Measurements from ENCODE around the gene PIGL. TPM values are rescaled to one million over a fixed set of nuclear protein-coding genes. Genes with fewer than 3 reads are reported as not detected.
"Not testable (repeated sequence)": the region's sequence is repeated elsewhere in the genome, so short reads cannot be mapped to it uniquely, and the experiment has no call there.

Gene PIGL
- total RNA-seq: 9.2 and 10.1 TPM in 2 replicates

DNA sequence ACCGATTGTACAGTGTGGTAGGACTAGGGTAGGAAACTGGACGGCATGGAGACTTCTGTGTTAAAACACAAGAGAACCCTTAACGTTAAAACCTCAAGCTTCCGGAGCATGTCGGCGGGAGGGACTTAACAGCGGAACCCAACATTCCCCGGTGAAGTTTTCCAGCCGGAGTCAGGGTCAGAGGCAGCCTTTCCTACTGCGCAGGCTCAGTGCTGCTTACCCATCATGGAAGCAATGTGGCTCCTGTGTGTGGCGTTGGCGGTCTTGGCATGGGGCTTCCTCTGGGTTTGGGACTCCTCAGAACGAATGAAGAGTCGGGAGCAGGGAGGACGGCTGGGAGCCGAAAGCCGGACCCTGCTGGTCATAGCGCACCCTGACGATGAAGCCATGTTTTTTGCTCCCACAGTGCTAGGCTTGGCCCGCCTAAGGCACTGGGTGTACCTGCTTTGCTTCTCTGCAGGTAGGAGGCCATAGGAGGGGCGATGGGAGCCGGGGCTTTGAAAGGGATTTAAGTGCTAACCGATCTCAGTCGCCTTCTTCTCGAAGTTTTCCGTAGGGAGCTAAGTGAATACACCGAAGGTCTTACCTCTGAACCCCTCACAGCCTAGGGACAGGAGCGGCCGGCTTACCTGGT, at the start of gene PIGL:
TSS of gene PIGL (plus strand) at position 209 of the 634 bp plus-strand sequence. CDS start at position 226, 17 bp downstream.
- peak; percentile 98 for DNase-seq

DNA sequence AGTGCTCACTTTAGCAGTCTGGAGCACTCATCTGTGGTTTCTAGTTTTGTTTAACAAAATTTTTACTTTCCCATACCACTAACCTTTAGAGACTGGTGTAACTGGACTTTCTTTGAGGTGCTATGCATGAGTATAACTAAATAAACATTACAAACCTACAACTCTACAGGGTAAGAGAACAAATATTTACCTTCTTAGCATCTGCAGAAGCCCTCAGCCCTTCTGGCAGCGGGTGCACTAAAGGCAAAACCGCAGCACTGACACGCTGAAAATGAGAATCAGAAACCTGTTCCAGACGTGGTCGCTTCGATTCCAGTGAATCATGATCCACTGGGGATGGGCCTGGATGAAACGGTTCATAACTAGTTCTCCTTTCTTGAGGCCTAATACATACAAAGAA, 45.4 kb upstream of the PIGL start:
- DNase-seq: no peak

DNA sequence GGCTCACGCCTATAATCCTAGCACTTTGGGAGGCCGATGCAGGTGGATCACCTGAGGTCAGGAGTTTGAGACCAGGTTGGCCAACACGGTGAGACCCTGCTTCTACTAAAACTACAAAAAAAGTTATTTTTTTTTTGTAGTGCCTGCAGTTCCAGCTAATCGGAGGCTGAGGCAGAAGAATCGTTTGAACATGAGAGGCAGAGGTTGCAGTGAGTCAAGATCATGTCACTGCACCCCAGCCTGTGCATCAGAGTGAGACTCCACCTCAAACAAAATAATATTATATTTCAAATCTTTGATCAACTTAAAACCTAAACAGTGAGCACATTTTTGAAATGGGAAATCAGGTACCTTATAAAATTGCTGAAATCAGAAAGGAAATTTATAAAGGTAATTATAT, 38.2 kb upstream of the PIGL start:
- DNase-seq: no peak

DNA sequence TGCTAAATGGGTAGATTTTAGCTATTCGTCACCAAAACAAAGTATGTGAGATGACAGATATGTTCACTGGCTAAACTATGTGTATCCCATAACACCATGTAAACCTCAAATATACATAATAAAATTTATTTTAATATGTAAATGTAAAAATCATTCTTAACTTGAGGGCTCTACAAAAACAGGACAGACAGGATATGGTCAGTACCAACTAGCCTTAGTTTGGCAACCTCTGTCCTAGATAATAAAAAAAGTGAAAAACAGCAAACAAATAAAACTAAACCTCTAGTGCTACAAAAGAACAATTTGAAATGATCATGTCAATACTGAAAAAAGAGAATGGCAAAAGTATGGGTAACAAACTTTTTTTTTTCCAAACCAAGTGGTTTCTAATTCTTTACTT, 35.4 kb upstream of the PIGL start:
- DNase-seq: no peak

DNA sequence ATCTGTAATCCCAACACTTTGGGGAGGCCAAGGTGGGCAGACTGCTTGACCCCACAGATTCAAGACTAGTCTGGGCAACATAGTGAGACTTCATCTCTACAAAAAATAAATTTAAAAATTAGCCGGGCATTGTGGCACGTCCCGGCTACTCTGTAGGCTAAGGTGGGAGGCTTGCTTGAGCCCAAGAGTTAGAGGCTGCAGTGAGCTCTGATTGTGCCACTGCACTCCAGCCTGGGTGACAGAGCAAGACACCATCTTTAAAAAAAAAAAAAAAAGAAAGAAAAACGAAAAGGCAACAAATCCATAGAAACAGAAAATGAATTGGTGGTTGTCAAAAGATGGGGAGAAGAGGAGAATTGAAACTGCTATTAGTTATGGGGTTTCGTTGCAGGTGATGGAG, 29.4 kb upstream of the PIGL start:
- no peak for DNase-seq

DNA sequence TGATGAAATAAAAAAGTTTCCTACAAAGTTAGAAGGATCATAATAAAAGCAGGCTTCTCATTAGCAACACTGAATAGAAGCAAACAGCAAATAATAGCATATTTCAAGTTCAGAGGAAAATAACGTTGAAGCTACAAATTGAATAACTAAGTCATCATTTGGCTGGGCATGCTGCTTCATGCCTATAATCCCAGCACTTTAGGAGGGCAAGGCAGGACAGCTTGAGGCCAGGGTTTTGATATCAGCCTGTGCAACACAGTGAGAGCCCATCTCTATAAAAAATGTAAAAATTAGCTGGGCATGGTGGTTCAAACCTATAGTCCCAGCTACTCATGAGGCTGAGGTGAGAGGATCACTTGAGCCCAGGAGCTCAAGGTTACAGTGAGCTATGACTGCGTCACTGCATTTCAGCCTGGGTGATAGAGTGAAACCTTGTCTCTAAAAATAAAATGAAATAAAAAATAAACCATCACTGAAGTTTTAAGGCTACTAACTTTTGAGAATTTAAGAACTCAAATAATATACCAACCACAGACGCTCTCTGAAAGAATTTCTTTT, 27.1 kb upstream of the PIGL start:
- no peak for DNase-seq

DNA sequence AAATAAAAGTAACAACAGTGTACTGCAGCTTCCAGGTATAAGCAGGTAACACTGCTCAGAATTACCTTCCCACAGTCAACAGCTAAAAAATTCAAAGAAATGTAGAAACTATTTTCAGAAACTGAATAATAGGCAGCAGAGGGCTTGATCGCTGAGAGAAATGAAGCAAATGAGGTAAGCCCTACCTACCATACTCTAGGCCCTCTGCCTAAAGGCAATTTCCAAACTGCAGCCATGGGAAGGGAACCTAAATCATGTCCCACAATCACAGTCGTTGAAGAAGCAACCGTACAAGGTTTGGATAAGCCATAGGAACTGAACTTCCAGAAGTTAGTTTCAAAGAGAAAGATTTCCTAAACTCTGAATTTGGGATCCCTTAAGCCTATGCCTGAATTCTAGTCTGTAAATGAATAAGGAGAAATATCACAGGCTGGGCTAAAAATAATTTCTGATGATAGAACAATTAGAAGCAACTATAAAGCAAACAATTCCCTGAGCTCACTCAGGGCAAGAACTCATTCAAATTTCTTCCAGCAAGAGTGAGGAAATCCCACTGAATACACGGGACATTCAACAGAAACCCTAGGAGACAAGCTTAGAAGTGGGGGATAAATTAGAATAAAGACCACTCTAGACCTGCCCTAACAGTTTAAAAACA, 26.2 kb upstream of the PIGL start:
- DNase-seq: peak; percentile 28

DNA sequence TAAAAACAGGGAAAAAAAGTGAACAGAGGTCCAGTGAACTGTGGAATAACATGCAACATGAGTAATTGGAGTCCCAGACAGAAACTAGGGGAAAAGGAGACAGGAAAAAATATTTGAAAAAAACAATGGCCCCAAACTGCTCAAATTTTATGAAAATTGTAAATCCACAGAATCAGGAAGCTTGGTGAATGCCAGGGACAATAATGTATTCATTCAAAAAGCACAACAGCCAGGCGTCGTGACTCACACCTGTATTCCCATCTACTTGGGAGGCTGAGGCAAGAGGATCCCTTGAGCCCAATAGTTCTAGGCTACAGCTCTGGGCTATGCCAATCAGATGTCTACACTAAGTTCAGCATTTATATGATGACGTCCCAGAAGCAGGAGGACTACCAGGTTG, 25.4 kb upstream of the PIGL start:
- DNase-seq: peak; percentile 88

DNA sequence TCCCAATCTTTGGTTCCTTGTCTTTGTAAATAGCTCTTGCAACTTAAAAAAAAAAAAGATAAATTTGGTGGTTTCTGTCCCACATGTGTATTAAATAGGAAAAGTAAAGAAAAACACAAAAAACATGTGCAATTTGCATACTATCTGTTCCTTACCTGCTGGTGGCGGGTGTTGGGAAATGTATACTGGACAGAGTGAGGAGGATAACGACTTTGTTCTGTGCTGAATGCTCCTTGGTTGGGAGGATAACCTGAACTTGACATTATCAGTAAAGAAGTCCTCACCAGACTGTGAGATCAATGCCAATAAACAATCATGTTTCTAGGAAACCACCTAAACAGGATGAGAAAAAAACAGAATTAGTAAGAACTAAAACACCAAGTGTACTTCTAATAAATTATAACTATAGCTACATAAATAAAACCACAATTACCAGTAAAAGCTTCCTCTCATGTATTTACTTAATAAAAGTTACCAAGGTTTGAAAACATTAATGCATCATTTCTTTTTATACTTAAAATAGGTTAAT, 22.6 kb upstream of the PIGL start:
- not testable (repeated sequence) for DNase-seq

DNA sequence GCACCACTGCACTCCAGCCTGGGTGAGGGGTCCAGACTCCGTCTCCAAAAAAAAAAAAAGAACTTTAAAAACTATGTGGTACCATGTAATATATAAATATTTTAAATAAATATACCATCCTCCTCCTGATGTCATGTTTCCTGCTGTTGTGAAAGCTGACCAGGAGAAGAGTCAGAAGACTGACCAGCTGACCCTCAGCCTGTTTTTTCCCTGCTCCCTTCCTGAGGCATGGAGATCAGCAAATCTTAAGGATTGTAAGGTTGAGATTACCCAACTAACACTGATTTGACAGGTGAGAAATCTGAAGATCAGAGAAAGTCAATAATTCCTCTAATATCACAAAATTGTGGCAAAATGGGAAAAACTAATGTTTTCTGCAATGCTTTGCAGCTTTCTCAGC, 19.7 kb upstream of the PIGL start:
- peak; percentile 49 for DNase-seq

DNA sequence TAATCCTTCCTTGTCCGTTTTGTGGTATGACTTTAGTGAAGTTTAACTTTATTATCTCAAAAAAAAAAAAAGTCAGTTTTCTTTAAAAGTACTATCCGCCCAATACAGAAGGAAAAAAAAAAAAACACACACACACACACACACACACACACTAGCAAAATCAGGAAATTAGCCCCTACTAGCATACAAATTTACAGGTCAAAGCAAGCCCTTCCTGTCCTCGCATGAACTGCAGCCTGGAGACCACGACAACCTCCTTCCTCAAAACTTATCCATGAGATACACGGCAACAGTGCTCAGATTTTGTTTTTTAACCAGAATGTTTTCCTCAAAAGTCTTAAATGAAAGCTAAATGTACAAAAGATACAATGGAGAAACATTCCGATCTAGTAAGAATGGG, 17.9 kb upstream of the PIGL start:
- peak; percentile 61 for DNase-seq

DNA sequence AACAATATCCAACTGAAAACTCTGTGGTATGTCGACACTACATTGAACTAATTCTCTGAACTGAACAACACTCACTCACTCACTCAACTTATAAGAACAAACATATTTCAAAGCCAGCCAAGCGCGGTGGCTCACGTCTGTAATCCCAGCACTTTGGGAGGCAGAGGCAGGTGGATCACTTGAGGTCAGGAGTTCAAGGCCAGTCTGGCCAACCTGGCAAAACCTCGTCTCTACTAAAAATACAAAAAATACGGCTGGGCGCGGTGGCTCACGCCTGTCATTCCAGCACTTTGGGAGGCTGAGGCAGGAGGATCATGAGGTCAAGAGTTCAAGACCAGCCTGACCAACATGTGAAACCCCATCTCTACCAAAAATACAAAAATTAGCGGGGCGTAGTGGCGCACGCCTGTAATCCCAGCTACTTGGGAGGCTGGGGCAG, 15.3 kb upstream of the PIGL start:
- not testable (repeated sequence) for DNase-seq

DNA sequence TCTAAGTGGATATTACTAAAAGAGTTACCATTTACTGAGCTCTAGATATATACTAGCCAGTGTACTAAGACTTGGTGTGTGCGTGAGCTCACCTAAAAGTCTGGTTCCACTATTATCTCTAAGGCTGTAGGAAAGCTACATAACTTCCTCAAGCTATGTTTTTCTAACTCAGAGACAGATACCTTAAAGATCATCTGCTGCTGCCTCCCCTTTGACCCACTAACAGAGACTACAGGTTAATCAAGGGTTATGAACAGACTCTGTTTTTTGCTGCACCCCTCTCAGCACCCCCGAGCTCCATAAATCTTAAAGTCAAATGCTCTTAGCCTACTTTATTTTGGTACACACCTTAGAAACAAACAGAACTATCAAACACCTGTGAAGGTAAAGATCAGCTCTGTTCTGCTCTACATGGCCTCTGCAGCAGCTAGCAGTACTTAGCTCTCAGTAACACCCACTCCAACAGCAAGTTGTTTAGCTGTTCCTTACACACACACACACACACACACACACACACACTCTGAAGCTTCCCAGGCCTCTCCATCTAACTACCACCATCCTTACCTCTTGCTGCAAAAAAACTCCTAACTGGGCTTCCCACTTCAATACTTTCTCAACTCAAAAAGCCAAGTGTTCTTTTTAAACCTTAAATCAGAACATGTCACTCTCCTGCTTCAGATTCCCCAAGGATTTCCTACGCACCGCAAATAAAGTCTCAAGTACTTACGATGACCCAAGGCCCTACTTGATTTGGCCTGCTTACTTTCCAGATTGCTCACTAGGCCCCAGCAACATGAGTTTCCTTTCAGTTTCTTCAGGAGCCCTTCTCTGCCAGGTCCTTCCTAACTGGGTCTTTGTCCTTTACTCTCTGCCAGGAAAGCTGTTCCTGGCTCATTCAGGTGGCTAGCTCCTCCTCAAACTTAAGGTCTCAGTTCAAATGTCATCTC, 14.2 kb upstream of the PIGL start:
- not testable (repeated sequence) for DNase-seq

DNA sequence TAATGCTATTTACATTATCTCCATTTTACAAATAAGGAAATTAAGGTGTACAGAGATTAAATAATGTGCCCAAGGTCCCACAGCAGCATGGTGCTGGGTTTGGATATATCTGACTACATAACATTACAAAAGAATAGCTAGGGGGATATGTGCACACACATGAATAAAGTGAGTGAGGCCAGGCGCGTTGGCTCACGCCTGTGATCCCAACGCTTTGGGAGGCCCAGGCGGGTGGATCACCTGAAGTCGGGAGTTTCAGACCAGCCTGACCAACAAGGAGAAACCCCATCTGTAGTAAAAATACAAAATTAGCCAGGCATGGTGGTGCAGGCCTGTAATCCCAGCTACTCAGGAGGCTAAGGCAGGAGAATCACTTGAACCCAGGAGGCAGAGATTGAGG, 12.2 kb upstream of the PIGL start:
- not testable (repeated sequence) for DNase-seq

DNA sequence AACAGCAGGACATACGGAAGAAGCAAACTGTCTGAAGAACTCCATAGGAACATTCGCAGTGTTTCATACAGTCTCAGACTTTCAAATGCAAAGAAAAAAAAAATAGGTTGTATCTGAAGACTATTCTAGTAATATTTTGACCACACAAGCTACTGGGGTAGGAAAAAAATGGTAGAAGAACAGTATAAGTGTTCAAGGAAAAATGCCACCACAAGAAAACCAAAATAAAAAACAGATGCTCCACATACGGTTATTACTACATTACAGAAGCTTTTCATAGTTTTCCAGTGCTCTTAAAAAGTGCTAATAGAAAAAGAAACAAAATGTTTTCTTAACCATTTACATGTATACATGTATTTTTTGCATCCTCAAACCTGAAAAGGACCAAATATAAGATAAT, 5.4 kb upstream of the PIGL start:
- DNase-seq: no peak

DNA sequence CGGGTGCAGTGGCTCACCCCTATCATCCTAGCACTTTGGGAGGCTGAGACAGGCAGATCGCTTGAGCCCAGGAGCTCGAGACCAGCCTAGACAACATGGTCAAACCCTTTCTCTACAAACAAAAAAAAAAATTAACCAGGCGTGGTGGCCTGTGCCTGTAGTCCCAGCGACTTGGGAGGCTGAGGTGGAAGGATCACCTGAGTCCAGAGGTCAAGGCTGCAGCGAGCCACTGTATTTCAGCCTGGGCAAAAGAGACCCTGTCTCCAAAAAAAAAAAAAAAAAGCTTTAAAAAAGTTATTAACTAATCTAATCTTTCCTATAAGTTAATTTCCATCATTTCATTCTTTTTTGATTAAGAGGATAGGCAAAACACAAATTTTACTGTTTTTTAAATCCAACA, 4.2 kb upstream of the PIGL start:
- no peak for DNase-seq

DNA sequence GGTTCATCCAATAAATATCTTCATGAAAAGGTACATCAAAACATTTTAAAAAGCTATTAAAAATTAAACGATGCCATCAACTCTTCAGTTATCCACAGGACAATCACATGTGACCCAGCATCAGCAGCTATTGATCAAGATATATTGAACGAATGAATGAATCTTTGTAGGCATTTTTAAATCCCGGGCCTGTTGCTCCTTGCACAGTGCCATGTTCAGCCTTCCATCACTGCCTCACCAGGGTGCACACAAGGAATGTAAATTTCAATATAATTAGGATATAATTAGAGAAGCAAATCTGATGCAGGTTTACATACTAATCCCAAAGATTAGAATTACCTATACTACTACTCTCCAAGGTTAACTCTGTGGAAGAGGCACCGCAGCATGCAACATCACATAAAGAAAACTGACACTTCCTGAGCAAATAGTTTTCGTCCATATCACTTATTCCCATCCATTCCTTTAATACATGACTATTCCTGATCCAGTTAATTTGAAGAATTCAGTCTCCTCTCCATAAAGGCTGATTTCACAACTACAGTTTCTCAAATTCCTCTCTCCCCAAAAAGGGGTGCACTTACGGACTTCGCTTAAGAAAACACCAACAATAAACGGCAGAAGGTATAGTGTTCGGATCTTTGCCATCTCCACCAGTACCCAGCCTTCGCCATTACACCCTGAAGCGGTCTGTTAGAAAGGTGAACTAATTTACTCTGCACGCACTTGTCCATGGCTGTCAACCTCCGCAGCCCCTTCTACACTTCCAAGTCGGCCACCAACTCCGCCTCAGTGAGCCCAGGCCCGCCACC, 2.6 kb upstream of the PIGL start:
- no peak for DNase-seq

DNA sequence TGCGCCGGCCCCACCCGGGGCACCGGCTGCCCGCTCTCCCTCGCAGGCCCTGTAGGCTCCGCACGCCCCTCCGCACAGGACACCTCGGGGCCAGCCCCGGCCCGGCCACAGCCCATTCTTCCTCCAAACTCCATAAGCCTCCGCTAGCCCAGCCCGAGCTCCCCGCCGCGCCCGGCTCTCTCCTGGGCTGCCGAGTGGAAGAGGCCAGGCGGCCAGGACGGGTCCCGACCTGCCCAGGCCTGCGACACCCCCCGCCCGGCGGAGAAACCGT, 2.1 kb upstream of the PIGL start:
- peak; percentile 64 for DNase-seq

DNA sequence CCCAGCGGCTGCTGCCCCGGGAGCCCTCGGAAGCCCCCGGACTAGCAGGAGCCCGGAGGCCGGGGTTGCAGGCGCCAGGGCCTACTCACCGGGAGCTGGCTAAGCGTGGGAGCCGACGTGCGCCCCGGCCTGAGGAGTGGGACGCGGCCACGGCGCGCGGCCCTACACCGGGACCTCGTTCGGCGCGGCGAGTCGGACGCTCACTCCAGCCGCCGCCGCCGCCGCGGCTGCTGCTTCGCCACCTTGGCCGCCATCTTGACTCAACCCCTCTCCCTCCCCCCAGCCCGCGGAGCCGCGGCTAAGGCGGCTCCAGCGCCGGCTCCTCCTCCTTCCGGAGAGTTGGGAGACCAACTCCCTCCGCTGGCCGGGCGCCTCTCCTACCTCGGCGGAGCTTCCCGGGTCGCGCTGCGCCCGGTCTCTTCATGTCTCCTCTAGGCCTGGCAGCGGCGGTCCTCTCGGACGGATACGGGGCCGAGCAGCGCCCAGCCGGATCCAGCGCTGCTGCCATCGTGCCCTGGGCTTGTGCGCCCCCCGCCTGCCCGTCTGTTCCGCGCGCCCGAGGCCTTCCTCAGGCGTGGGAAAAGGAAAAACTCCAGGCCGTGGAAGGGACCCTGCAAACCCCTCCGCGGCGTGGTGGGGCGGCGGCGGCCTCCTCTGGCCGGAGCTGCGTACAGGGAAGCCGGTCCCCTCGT, 1.6 kb upstream of the PIGL start, which contains the start of gene NCOR1:
TSS of gene NCOR1 (minus strand) at position 262 of the 692 bp plus-strand sequence. CDS start 20,965 bp downstream, outside the sequence.
- DNase-seq: peak; percentile 94

DNA sequence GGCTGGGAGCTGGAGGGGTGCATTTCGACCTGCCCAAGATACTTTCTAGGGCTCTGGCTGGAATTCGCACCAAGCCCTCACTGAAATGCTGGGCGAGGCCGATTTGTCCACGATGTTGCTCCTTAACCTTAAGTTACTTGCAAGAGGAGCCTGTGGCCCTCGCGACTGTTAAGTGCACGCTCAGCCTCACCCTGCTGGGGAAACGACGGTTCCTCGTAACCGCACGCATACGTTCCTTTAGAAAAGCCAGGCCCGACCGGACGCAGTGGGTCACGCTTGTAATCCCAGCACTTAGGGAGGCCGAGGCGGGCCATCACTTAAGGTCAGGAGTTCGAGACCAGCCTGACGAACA, 1.1 kb upstream of the PIGL start:
- DNase-seq: no peak

DNA sequence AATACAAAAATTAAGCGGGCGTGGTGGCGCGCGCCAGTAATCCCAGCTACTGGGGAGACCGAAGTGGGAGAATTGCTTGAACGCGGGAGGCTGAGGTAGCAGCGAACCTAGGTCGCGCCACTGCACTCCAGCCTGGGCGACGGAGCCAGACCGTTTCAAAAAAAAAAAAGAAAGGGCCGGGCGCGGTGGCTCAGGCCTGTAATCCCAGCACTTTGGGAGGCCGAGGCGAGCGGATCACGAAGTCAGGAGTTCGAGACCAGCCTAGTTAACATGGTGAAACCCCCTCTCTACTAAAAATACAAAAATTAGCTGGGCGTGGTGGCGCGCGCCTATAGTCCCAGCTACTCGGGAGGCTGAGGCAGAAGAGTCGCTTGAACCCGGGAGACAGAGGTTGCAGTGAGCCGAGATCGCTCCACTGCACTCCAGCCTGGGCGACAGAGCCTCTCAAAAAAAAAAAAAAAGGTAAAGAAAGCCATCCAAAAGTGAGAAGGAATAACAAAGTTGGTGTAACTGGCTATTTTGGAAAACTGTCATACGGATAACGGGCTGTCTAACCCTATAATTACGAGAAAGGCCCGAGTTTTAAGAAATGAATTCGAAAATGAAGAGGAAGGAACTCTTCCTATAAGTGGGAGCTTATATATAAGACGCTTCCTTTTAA, 539 bp upstream of the PIGL start:
- DNase-seq: not testable (repeated sequence)

All from dermis blood vessel endothelial cell (primary cell).